ENCODE measurements around the gene HEXIM2. TPM values are rescaled to one million over a fixed set of nuclear protein-coding genes. Genes with fewer than 3 reads are reported as not detected.

HEXIM2 gene
- polyA plus RNA-seq (2013, experiment 1 of 2): 2.2 TPM
- 2.6 TPM for polyA plus RNA-seq (2013, experiment 2 of 2)

DNA sequence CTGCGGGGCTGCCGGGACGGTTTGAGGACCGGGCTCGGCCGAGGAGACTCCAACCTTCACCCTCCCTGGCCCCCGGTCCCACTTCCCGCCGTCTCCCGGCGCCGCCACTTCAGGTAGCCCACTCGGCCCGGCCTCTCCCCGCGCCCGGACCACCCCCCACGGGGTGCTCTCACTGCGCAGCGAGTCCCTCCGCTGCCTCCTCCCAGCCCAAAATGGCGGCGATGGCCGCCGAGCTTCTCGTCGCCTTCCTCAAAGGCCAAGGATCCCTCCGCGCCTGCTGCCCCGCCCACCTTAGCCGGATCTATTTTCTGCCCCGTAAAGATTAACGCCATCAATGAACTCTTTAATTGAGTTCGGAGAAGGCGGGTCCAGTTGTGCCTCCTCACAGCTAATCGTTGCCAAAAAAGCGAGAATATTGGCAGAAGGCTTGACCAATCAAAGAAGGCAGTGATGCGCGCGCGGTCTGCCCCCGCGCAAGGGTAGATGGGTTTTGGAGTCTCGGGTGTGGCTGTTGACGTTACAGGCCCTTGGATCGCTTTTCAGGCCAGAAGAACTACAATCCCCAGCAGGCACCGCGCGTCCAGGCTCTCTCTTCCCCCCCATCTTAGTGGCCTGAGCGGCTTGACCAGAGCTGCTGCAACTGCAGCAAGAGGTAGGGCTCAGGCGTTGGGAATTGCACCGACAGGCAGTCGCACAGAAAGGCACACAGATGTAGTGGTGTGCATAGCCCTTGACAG is at the start of gene HEXIM2:
Gene HEXIM2 (plus strand): TSS at position 588 of the 737 bp plus-strand sequence. CDS start 919 bp downstream, outside the sequence.
- no peaks in the 10 kb centered on the region for H3K9me3 ChIP-seq (ENCODE audit: control insufficient read depth, low read length)
- H2BK15ac ChIP-seq (ENCODE audit: low read depth, poor library complexity, severe bottlenecking): peak within 1 kb of the TSS; percentile 49
- peak within 1 kb of the TSS; percentile 100 for H2AK5ac ChIP-seq (ENCODE audit: low read length, severe bottlenecking)
- H3K14ac ChIP-seq (ENCODE audit: low read length in 2 of 2): peak within 1 kb of the TSS in 1 of 2 experiments; percentile 80
- H3K27ac ChIP-seq (ENCODE audit: low read length, poor library complexity, severe bottlenecking): peak within 1 kb of the TSS; percentile 96
- peak within 1 kb of the TSS; percentile 57 for H3K4me2 ChIP-seq (ENCODE audit: low read length, poor library complexity, severe bottlenecking)
- peaks cover 11% of the 10 kb centered on the region for H3K79me1 ChIP-seq (replicated peaks; ENCODE audit: low read length, poor library complexity, severe bottlenecking)
- WGBS: under 1% methylated on average over 50 of the region's 53 CpGs
- H3K9ac ChIP-seq (ENCODE audit: low read length): peak within 1 kb of the TSS; percentile 100
- peak within 1 kb of the TSS; percentile 97 for H2BK5ac ChIP-seq (ENCODE audit: low read depth, low read length, poor library complexity, severe bottlenecking)
- H4K91ac ChIP-seq (ENCODE audit: low read length): peak within 1 kb of the TSS; percentile 98
- H3K27me3 ChIP-seq (ENCODE audit: control insufficient read depth in 1 of 2, insufficient read depth in 1 of 2, low read length in 2 of 2): no peaks in the 10 kb centered on the region
- H4K8ac ChIP-seq (ENCODE audit: low read length): peak within 1 kb of the TSS; percentile 99
- H2AFZ ChIP-seq (ENCODE audit: low read depth, low read length): no peak within 1 kb of the TSS
- H3K4me1 ChIP-seq (ENCODE audit: control insufficient read depth, insufficient read depth, low read depth, low read length): peaks cover 17% of the 10 kb centered on the region
- H3K18ac ChIP-seq (ENCODE audit: low read depth in 1 of 2, low read length in 2 of 2): peak within 1 kb of the TSS; percentile 99
- peak; percentile 100 for DNase-seq
- H3K4me3 ChIP-seq (ENCODE audit: insufficient read depth in 1 of 2, low read depth in 1 of 2, low read length in 2 of 2): peak within 1 kb of the TSS; percentile 90 to 94
- peaks cover 9 to 14% of the 10 kb centered on the region in 2 experiments for H3K36me3 ChIP-seq (ENCODE audit: control insufficient read depth in 1 of 2, insufficient read depth in 2 of 2, low read depth in 1 of 2, low read length in 2 of 2)
- peak within 1 kb of the TSS in 1 of 2 experiments; percentile 48 for H2BK12ac ChIP-seq (ENCODE audit: low read length in 2 of 2)
- H3K4ac ChIP-seq (ENCODE audit: low read depth in 1 of 2, low read length in 2 of 2): peak within 1 kb of the TSS; percentile 64 to 100
- peak within 1 kb of the TSS in 1 of 2 experiments; percentile 100 for H3K23ac ChIP-seq (ENCODE audit: low read length in 2 of 2)
- peak within 1 kb of the TSS; percentile 90 for H2BK120ac ChIP-seq (ENCODE audit: low read depth, low read length)

GRCh38 chr17:45112559-45113423 is 48.9 kb upstream of the HEXIM2 start:
- Histone ChIP-seq H3K36me3 (ENCODE audit: control insufficient read depth in 1 of 2, insufficient read depth in 2 of 2, low read depth in 1 of 2, low read length in 2 of 2) (peaks cover 53 to 66% of the 10 kb centered on the region in 2 experiments), H2BK12ac (ENCODE audit: low read length in 2 of 2) (no peak overlapping the region), H3K18ac (ENCODE audit: low read depth in 1 of 2, low read length in 2 of 2) (no peak overlapping the region), H3K23ac (ENCODE audit: low read length in 2 of 2) (no peak overlapping the region), H3K4me2 (ENCODE audit: low read length, poor library complexity, severe bottlenecking) (no peak overlapping the region), H3K4ac (ENCODE audit: low read depth in 1 of 2, low read length in 2 of 2) (no peak overlapping the region), H2BK15ac (ENCODE audit: low read depth, poor library complexity, severe bottlenecking) (no peak overlapping the region), H4K8ac (ENCODE audit: low read length) (no peak overlapping the region), H3K14ac (ENCODE audit: low read length in 2 of 2) (no peak overlapping the region), H2AK5ac (ENCODE audit: low read length, severe bottlenecking) (peak overlapping the region; percentile 57), H3K4me3 (ENCODE audit: insufficient read depth in 1 of 2, low read depth in 1 of 2, low read length in 2 of 2) (no peak overlapping the region), H3K79me1 (replicated peaks; ENCODE audit: low read length, poor library complexity, severe bottlenecking) (peaks cover 22% of the 10 kb centered on the region), H2AFZ (ENCODE audit: low read depth, low read length) (no peak overlapping the region), H3K27ac (ENCODE audit: low read length, poor library complexity, severe bottlenecking) (no peak overlapping the region), H3K9me3 (ENCODE audit: control insufficient read depth, low read length) (no peaks in the 10 kb centered on the region), H3K4me1 (ENCODE audit: control insufficient read depth, insufficient read depth, low read depth, low read length) (peaks cover 44% of the 10 kb centered on the region), H3K27me3 (ENCODE audit: control insufficient read depth in 1 of 2, insufficient read depth in 1 of 2, low read length in 2 of 2) (no peaks in the 10 kb centered on the region), H2BK5ac (ENCODE audit: low read depth, low read length, poor library complexity, severe bottlenecking) (no peak overlapping the region), H2BK120ac (ENCODE audit: low read depth, low read length) (no peak overlapping the region), H3K9ac (ENCODE audit: low read length) (no peak overlapping the region), H4K91ac (ENCODE audit: low read length) (no peak overlapping the region)
- 95% methylated on average over 22 of the region's 23 CpGs for WGBS
- DNase-seq: no peak

- Histone ChIP-seq H3K27ac (ENCODE audit: low read length, poor library complexity, severe bottlenecking) (no peak overlapping the region), H4K91ac (ENCODE audit: low read length) (no peak overlapping the region), H3K18ac (ENCODE audit: low read depth in 1 of 2, low read length in 2 of 2) (no peak overlapping the region), H3K9ac (ENCODE audit: low read length) (no peak overlapping the region), H3K36me3 (ENCODE audit: control insufficient read depth in 1 of 2, insufficient read depth in 2 of 2, low read depth in 1 of 2, low read length in 2 of 2) (peaks cover 53 to 66% of the 10 kb centered on the region in 2 experiments), H2BK12ac (ENCODE audit: low read length in 2 of 2) (no peak overlapping the region), H3K27me3 (ENCODE audit: control insufficient read depth in 1 of 2, insufficient read depth in 1 of 2, low read length in 2 of 2) (no peaks in the 10 kb centered on the region), H2AK5ac (ENCODE audit: low read length, severe bottlenecking) (no peak overlapping the region), H3K4me2 (ENCODE audit: low read length, poor library complexity, severe bottlenecking) (no peak overlapping the region), H3K9me3 (ENCODE audit: control insufficient read depth, low read length) (no peaks in the 10 kb centered on the region), H2AFZ (ENCODE audit: low read depth, low read length) (no peak overlapping the region), H3K4me3 (ENCODE audit: insufficient read depth in 1 of 2, low read depth in 1 of 2, low read length in 2 of 2) (no peak overlapping the region), H3K4me1 (ENCODE audit: control insufficient read depth, insufficient read depth, low read depth, low read length) (peaks cover 44% of the 10 kb centered on the region), H3K14ac (ENCODE audit: low read length in 2 of 2) (no peak overlapping the region), H2BK120ac (ENCODE audit: low read depth, low read length) (no peak overlapping the region), H2BK15ac (ENCODE audit: low read depth, poor library complexity, severe bottlenecking) (no peak overlapping the region), H4K8ac (ENCODE audit: low read length) (no peak overlapping the region), H3K4ac (ENCODE audit: low read depth in 1 of 2, low read length in 2 of 2) (no peak overlapping the region), H2BK5ac (ENCODE audit: low read depth, low read length, poor library complexity, severe bottlenecking) (no peak overlapping the region), H3K23ac (ENCODE audit: low read length in 2 of 2) (no peak overlapping the region), H3K79me1 (replicated peaks; ENCODE audit: low read length, poor library complexity, severe bottlenecking) (peaks cover 25% of the 10 kb centered on the region)
- DNase-seq: no peak
- 94% methylated on average over 9 of the region's 9 CpGs for WGBS
Measured at GRCh38 chr17:45113424-45113754, 48.3 kb upstream of the HEXIM2 start.
